Memory B cell (primary cell): ENCODE measurements around the gene CYP26B1.
A peak's percentile ranks its signal among the peaks of the same experiment; 100 is the strongest.

Source experiments
- ATAC-seq: fragments of 150-1000 bp; cut with Tn5 transposase; 2 replicates; pipeline ENCODE4 v1.10.0; 2021; ENCODE audit warnings: low read depth, mild to moderate bottlenecking, moderate library complexity
- DNase-seq, 2 donors: peaks; one replicate each; pipeline ENCODE4 v3.0.0; 2022; ENCODE audit warnings: low spot score in 2 of 2
- H3K27ac Mint-ChIP-seq: one replicate; pipeline ENCODE4 v1.8.0; 2022; ENCODE audit warnings: mild to moderate bottlenecking, moderate library complexity, mixed read lengths
- H3K27me3 Mint-ChIP-seq: one replicate; pipeline ENCODE4 v1.8.0; 2022; ENCODE audit warnings: mixed read lengths
- H3K36me3 Mint-ChIP-seq: one replicate; pipeline ENCODE4 v1.8.0; 2022; ENCODE audit warnings: mild to moderate bottlenecking, mixed read lengths
- H3K4me1 Mint-ChIP-seq: one replicate; pipeline ENCODE4 v1.8.0; 2022; ENCODE audit warnings: mixed read lengths
- H3K4me3 Mint-ChIP-seq: one replicate; pipeline ENCODE4 v1.8.0; 2022; ENCODE audit warnings: mild to moderate bottlenecking, moderate library complexity, mixed read lengths
- H3K9me3 Mint-ChIP-seq: one replicate; pipeline ENCODE4 v1.8.0; 2022; ENCODE audit warnings: mixed read lengths

The CYP26B1 gene

DNA sequence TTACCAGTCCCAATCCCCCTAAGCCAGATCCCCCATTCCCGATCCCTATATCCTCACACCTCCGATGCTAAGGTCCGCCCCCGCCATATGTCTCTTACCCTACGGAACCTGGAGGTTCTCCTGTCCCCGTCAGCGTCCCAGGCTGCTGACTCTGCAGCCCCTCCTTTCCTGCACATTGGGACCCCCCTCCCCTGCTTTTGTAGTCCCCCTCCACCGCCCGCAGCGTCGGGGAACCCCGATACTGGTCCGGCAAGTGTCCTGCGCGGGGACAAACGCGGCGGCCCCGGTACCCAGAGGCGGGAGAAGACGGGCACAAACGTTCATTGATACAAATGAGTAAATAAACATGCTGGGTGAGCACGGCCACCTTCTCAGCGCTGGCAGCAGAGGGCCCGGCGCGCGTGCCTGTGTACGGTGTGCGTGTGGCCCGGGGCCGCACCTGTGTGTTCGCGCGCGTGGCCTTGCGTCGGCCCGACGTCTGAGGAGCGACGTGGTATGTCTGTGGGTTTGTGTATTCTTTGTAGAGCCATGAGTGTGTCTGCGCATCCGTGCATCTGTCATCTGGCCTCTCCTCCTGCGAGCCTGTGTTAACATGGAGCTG, 2.0 kb upstream of the CYP26B1 start:
- Mint-ChIP-seq H3K27ac (peak overlapping the region; percentile 43), H3K36me3 (peaks cover 7% of the 10 kb centered on the region), H3K4me1 (peaks cover 30% of the 10 kb centered on the region), H3K9me3 (peaks cover 5% of the 10 kb centered on the region), H3K4me3 (peak overlapping the region; percentile 81), H3K27me3 (peaks cover 37% of the 10 kb centered on the region)
- peak; percentile 41 for ATAC-seq
- DNase-seq: peak in 1 of 2 donors; percentile 18

GRCh38 chr2:72148837-72149555, 1.3 kb upstream of the CYP26B1 start:
- peak in 1 of 2 donors; percentile 23 for DNase-seq
- Mint-ChIP-seq H3K4me1 (peaks cover 30% of the 10 kb centered on the region), H3K27me3 (peaks cover 37% of the 10 kb centered on the region), H3K4me3 (peak overlapping the region; percentile 85), H3K9me3 (peaks cover 5% of the 10 kb centered on the region), H3K27ac (peak overlapping the region; percentile 43), H3K36me3 (peaks cover 7% of the 10 kb centered on the region)
- peak; percentile 23 for ATAC-seq

DNA sequence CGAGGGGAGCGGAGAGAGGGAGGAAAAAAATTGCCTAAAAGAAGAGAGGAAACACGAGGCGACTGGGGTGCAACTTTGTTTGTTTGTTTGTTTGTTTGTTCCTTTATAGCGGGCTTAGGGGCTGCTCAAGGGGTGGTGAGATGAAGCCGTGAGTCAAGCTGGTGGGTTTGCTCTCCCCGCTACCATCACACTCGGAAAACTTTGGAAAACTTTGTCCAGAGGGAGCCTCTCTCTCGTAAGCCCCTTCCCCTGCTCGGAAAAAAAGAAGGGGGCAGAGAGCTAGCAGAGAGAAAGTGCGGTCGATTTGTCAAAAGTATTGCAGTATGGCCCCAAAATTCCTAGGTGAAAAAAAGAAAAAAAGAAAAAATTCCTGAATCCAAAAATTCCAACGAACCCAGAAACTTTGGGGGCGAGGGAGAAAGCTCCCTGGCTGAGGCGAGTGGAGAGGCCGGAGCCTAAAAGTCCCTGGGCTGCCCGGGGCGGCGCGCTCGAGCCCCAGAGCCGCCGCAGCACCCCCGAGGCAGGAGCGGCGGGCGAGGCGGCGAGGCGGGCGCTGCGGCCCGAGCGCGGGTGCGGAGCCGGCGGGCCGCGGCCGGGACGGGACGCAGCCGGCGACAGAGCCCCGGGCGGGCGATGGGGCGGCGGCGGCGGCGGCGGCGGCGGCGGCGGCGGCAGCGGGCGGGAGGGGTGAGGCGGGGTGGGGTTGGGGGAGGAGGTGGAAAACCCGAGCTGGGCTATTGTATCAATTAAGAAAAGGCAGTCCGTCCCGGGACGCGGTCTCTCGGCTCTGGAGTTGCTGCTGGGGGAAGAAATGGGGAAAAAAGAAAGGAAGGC, 558 bp upstream of the CYP26B1 start:
- Mint-ChIP-seq H3K4me3 (peak overlapping the region; percentile 85), H3K36me3 (peaks cover 7% of the 10 kb centered on the region), H3K27me3 (peaks cover 37% of the 10 kb centered on the region), H3K4me1 (peaks cover 30% of the 10 kb centered on the region), H3K9me3 (peaks cover 5% of the 10 kb centered on the region), H3K27ac (peak overlapping the region; percentile 39)
- DNase-seq: peak in 1 of 2 donors; percentile 11
- peak; percentile 12 for ATAC-seq

DNA sequence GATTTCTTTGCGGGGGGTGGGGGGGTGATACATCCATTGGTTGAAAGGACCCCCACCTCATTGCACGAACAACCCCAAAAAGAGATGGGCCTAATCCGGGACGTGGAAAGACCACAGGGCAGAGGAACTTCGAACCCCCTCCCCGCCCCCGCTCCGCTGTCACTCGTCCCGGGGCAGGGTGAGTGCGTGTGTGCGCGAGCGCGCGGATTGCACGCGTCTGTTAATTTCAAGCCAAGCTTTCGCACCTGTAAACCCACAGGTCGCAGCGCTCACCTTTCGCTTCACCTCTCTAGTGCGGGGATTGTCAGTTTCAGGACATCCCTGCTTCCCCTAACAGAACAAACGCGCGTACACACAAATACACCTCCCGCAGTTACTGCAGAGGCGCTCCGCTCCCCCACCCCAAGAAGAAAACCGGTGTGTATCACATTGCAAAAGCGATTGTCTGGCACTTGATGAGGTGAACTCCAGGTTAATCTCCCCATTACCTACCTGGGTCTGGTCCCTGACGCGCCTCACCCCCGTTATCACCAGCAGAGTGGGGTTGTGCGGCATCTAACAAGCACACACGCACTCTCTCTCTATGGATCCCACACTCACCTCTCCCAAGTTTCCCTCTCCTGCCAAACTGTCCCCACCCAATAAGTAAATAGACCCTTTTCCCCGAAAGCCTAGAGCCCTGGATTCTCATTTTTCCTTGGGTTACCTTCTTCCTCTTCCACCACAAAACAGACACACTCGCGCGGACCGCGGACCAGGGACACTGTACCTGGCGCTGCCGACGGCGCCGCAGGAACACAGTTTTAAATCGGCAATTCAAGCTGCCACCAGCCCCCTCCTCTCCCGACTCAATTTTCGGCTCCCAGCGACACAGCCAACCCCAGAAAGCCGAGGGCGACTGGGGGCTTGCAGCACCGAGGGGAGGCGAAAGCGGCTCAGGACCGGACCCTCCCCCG, 1.0 kb downstream of the CYP26B1 start:
- H3K27ac Mint-ChIP-seq: no peak overlapping the region
- peak overlapping the region; percentile 29 for H3K4me3 Mint-ChIP-seq

DNA sequence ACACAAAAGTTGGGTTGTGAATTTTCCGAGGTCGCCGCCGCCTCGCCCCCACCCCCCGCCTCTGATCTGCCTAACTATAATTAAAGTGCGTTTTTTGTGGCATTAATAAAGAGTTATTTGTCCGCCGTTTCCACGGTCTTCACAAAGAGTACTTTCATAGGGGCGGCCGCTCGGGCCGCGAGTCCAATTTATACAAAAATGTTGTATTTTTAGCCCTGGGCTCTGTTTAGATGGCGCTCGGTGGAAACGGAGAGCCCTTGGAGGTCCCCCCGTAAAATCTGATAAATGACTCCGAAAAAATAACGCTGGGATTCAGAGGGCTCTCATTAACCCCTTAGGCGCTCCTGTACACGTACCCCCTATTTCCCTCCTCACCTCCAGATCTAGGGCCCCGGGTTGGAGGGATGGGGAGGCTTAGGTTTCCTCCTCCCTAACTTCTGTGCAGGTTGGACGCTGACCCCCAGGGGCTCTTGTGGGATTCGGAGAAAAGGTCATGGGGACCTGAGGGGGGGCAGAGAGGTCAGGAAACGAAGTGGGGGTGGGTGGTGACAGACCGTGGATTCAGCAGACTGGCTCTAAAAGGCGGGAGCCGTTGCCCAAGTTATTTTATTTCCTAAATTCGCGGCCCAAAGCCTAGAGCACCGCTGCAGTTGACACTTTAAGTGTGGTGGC, 1.9 kb downstream of the CYP26B1 start:
- peaks cover 35% of the 10 kb centered on the region for H3K27me3 Mint-ChIP-seq
- DNase-seq (no peak), ATAC-seq (no peak)
- peaks cover 30% of the 10 kb centered on the region for H3K4me1 Mint-ChIP-seq
- H3K4me3 Mint-ChIP-seq: peak overlapping the region; percentile 78
- H3K27ac Mint-ChIP-seq: no peak overlapping the region
- peaks cover 7% of the 10 kb centered on the region for H3K36me3 Mint-ChIP-seq
- H3K9me3 Mint-ChIP-seq: peaks cover 5% of the 10 kb centered on the region

More for the DNA sequence above, 1.0 kb downstream of the CYP26B1 start:
- Mint-ChIP-seq H3K27me3 (peaks cover 39% of the 10 kb centered on the region), H3K9me3 (peaks cover 5% of the 10 kb centered on the region), H3K36me3 (peaks cover 7% of the 10 kb centered on the region), H3K4me1 (peaks cover 30% of the 10 kb centered on the region)
- DNase-seq: peak in 1 of 2 donors; percentile 8
- no peak for ATAC-seq

- Mint-ChIP-seq H3K36me3 (peaks cover 7% of the 10 kb centered on the region), H3K4me1 (peaks cover 28% of the 10 kb centered on the region), H3K9me3 (peaks cover 5% of the 10 kb centered on the region), H3K4me3 (peak overlapping the region; percentile 78), H3K27me3 (peaks cover 33% of the 10 kb centered on the region), H3K27ac (no peak overlapping the region)
- DNase-seq (no peak), ATAC-seq (no peak)
Measured at GRCh38 chr2:72145289-72145657, 2.4 kb downstream of the CYP26B1 start.

DNA sequence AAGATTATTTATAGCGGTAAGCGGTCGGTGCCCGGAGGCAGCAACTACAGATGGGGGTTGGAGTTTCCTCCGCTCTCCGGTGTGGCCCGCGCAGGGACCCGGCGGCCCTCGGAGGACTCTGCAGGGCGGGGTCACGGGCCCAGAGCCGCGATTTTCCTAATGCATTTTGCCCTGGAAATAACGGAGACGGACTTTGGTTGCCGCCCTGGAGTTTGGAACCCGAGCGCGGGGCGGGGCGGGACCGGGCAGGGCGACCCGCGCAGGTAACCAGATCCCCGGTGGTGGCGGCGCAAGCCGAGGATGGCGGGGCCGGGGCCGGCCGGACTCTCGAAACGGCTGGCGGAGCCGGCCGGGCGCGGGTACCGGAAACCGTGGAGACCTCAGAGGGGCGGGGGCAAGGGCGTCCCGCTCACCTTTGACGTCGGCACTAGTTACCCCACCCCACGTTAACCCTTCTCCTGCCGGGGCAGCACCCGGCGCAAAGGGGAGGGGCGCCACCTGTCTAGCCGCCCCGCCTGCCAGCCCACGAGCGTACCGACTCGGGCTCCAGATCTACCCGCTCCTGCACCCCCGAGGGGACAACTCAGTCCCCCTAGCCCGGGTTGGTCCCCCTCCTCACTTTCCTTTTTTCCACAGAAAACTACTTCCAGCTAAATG, 2.9 kb downstream of the CYP26B1 start:
- ATAC-seq: no peak
- H3K4me3 Mint-ChIP-seq: peak overlapping the region; percentile 39
- peaks cover 5% of the 10 kb centered on the region for H3K9me3 Mint-ChIP-seq
- peaks cover 22% of the 10 kb centered on the region for H3K4me1 Mint-ChIP-seq
- DNase-seq: no peak
- peaks cover 28% of the 10 kb centered on the region for H3K27me3 Mint-ChIP-seq
- peaks cover 7% of the 10 kb centered on the region for H3K36me3 Mint-ChIP-seq
- no peak overlapping the region for H3K27ac Mint-ChIP-seq

DNA sequence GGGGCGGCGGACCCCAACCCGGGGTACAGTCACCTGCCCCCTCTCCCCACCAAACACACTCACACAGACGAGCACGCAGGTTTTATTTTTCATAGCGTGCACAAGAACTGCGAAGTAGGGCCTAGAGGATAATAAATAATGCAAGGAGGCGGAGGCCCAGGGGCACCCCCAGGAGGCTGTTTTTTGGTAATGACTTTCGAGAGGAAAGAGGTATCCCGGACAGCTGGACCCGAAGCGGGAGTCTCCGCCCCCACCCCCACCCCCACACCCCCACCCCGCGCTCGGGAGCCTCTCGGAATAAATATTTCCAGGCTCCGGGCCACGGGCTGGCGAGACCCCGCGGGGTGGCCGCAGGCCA, 3.4 kb downstream of the CYP26B1 start:
- DNase-seq (no peak), ATAC-seq (no peak)
- Mint-ChIP-seq H3K9me3 (peaks cover 5% of the 10 kb centered on the region), H3K4me1 (peaks cover 17% of the 10 kb centered on the region), H3K27me3 (peaks cover 24% of the 10 kb centered on the region), H3K27ac (no peak overlapping the region), H3K36me3 (peaks cover 7% of the 10 kb centered on the region), H3K4me3 (peak overlapping the region; percentile 21)

DNA sequence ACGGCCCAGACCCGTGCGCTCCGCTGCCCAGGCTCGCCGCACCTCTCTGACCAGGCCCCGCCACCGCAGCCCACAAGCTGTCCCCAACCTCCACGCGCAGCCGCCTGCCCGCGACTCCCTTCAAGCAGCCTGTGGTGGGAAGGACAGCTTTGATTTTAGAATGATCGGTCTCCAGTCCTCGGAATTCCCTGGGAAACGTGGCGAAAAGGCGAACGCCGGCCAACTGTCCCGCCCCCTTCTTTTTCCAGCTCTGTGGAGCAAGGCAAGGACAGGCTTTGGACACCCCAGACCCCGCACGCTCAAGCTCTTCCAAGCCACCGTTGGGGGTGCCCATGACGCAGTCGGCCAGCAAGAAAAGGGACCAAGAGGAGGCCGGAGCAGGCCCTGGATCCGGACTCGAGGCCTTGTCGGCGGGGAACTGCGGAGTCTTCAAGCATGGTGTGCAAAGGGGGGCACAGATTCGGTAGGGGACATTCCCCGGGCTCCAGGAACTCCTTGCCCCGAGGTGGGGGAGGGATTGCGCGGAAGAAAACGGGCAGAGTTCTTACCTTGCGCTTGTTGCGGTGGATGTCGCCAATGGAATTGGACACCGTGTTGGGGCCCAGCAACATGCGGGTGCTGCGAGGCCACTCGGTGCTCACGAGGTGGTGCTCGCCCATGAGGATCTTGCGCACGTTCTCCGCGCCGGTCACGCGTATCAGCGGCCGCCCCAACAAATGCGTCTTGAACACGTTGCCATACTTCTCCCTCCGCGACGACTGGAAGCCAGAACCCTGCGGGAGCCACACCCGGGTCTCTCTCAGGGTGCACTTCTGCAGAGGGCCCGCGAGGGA, 4.0 kb downstream of the CYP26B1 start:
- ATAC-seq (no peak), DNase-seq (no peak)
- H3K9me3 Mint-ChIP-seq: peaks cover 5% of the 10 kb centered on the region
- peaks cover 19% of the 10 kb centered on the region for H3K27me3 Mint-ChIP-seq
- peak overlapping the region; percentile 21 for H3K4me3 Mint-ChIP-seq
- peaks cover 7% of the 10 kb centered on the region for H3K36me3 Mint-ChIP-seq
- peaks cover 13% of the 10 kb centered on the region for H3K4me1 Mint-ChIP-seq
- no peak overlapping the region for H3K27ac Mint-ChIP-seq

- H3K4me1 Mint-ChIP-seq: peaks cover 9% of the 10 kb centered on the region
- H3K9me3 Mint-ChIP-seq: peaks cover 5% of the 10 kb centered on the region
- DNase-seq: peak in 1 of 2 donors; percentile 6
- peaks cover 5% of the 10 kb centered on the region for H3K36me3 Mint-ChIP-seq
- peaks cover 16% of the 10 kb centered on the region for H3K27me3 Mint-ChIP-seq
- no peak for ATAC-seq
- no peak overlapping the region for H3K4me3 Mint-ChIP-seq
- H3K27ac Mint-ChIP-seq: no peak overlapping the region
Measured at GRCh38 chr2:72142570-72143440, 4.9 kb downstream of the CYP26B1 start.

DNA sequence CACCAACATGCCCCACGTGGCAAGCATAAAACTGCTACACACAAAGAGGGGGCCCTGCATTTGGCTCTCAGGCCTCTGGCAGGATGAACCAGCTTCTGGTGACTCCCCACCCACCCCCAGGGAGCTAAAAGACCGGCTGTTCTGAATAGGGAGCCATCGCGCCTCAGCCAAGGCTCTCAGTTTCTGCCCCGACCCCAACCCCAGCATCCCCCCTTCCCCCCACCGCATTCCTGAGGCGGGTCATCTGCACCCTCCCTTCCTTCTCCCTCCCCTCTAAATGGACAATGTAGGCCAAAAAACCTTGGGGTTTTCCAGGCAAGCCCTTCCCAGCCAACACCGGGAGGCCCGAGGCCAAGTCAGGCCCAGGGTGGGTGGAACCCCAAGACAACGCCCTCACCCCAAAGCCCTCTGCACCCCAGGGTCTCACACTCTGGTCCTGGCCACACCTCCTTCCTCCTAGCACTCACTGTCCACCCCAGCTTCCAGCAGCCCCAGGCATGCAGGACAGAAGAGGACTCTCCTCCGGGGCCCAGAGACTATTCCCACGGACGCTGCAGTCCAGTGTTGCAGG, 5.7 kb downstream of the CYP26B1 start:
- peaks cover 5% of the 10 kb centered on the region for H3K36me3 Mint-ChIP-seq
- H3K4me1 Mint-ChIP-seq: peaks cover 13% of the 10 kb centered on the region
- DNase-seq (no peak), ATAC-seq (no peak)
- H3K27me3 Mint-ChIP-seq: peaks cover 18% of the 10 kb centered on the region
- H3K4me3 Mint-ChIP-seq: no peak overlapping the region
- H3K27ac Mint-ChIP-seq: no peak overlapping the region
- peaks cover 5% of the 10 kb centered on the region for H3K9me3 Mint-ChIP-seq
